Hematopoietic multipotent progenitor cell treated with erythropoietin and hydrocortisone succinate and interleukin-3 and kit ligand, for 4 days (in vitro differentiated cells): ENCODE results near the gene ARL14EPL.
A peak's percentile ranks its signal among the peaks of the same experiment; 100 is the strongest.

ENCODE experiments used
- DNase-seq: peaks from one replicate; pipeline ENCODE4 v3.0.0-alpha.2; 2015

Gene ARL14EPL

DNA sequence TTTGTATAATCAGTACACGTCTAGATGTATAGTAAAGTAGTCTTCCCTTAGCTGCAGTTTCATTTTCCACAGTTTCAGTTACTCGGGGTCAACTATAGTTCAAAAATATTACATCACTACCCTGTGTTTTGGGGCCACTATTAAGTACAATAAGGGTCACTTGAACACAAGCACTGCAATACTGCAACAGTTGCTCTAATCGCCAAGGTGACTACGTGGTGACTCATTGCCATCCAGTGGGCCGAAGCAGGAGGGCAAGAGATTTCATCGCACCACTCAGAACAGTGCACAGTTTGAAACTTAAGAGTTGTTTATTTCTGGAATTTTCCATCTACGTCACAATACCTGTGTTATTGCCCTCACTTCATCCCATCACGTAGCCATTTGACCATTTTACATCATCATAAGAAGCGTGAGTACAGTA lies at the start of gene ARL14EPL:
TSS of gene ARL14EPL (plus strand) at position 379 of the 424 bp plus-strand sequence. CDS start 18,994 bp downstream, outside the sequence.
- DNase-seq: peak; percentile 31

DNA sequence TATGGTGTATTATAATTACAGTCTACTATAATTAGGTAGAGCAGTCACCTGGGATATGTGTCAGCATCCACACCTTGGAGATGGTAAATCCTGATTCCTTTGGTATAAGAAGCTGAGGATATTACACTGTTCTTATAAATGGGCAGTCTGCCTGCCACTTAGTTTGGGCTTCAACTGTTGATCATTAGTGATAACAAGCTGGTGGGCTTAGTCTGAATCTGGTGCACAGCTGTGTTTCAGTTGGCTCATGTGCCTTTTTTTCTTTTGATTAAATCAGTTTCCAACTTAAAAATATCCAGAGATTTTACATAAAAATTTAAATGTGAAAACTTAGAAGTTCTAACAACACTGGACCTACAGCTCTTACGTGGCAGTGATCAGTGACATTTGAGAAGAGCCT lies 48.8 kb upstream of the ARL14EPL start:
- DNase-seq: no peak

DNA sequence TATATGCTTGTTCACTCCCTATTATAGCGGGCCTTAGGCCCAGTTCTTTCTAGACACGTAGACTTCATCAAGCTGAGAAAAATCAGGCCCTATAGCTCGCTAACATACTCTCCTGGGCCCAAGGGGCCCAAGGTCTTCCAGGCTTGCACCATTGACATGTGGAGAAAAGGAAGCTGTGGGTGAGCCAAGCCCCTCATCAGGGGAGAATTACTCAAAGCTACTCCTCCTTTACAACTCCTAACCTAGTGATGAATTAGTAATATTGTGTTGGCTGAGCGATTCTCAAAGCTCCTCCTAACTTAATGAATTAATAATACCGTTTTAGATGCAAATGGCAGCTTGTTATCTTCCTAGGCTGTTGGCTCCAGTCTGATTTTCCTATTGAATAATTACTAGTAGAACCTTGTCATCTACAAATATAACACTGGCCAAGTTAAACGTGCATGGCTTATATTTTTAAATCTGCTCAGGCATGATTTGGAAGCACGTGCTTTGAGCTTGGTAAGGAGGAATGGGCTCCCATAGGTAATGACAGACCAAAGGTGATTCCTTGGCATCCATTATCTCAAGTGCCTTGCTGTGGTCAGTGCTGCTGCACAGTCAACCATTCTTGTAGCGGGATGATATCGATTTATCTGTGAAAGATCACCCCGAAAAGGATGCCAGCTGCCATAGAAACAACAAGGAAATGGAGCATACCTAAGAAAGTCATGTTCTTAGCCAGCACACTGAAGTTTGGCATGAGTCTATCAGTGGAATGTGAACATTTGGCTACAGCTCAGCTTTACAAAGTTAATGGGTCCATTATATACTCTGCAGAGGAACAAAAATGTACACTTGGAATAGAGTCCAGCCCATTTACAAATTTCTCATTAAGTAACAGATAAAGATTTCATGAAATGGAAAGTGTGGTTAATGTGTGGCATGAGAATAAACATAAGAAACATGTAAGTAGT lies 46.2 kb upstream of the ARL14EPL start:
- DNase-seq: no peak

DNA sequence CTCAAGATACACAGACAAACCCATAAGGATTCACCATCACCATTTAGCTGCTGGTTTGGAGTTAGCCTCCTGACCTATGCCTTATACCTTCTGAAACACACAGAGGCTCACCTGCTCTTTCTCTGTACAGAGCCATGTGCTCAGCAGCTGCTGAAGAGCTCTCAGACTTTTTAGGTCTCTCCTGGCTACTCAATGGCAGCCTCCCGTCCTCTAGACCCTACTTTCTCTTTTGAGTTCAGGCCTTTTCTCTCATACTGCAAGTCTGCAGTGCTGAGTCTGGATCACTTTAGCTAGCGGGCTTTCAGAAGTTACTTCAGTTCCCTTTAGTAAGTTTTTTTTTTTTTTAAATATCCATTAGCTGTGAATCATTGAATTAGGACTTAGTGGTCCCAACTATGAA lies 44.3 kb upstream of the ARL14EPL start:
- DNase-seq: no peak

DNA sequence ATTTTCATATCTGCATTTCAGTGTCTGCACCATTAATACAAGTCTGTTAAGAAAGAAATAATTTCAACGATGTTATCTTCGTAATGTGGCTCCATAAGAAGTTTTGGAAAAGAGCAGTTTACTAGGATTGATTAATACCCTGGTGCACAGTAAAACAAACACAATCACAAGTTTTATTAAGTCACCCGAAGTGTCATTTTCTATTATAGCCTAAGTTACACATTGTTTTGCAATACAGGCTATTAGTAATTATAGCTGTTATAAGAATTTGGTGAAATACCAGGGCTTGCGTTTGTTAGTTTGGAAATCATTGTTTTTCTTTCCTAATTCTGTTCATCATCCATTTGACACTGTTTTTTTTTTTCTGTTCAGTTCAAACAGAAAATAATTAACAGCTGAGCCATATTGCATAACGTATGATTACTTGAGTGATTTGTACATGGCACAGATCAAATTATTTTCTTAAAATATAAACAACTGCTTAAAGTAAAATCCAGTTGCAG lies 39.4 kb upstream of the ARL14EPL start:
- no peak for DNase-seq

DNA sequence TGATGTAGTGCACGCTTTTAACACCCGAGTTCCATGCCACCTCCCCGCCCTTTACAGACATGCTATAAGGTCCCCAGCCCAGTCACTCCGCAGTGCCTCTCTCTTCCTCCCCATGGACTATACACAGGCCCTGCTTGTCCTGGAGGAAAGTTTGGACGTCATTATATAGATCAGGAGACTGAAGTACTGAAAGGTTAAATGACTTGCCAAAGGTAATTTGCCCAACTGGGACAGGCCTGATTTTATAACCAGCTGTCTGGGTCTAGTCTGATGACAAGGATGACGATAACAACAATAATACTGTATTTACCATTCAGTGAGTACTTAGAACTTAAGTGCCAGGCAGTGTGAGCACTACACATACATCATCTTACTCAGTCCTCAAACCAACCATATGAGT lies 36.9 kb upstream of the ARL14EPL start:
- no peak for DNase-seq

DNA sequence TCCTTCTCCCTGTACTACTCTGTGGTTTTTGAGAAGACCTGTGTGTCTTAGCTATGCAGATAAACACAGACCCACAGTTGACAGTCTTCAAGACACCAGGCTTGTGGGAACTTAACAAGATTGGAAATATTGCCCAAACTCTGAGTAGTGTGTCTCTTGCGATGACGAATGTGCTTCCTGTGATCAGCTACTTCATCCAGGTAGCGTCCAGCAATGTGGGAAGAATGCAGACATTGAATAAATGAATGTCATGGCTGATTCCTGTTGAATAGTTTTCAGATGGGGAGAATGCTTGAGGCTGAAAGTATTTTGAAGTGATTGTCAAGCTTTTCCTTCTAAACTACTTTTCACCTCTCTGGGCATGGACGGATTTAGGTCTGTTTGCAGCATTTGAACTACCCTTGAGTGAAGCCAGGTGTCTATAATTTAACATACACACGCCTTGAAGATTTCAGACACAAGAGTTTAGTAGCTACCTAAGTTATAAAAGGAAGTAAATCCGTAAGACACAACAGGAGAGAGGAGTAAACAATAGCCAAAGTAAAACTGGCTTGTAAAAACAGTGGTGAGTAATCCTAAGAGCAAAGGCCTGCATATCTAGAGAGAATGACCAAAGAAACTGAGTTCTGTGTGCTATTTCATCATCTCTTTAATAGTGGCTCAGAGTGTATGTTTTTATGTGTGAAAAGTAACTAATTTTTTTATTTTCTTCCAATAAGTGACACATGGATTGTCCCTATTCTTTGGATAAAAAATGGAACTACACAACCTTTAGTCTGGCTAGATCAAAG lies 30.0 kb upstream of the ARL14EPL start:
- DNase-seq: no peak

DNA sequence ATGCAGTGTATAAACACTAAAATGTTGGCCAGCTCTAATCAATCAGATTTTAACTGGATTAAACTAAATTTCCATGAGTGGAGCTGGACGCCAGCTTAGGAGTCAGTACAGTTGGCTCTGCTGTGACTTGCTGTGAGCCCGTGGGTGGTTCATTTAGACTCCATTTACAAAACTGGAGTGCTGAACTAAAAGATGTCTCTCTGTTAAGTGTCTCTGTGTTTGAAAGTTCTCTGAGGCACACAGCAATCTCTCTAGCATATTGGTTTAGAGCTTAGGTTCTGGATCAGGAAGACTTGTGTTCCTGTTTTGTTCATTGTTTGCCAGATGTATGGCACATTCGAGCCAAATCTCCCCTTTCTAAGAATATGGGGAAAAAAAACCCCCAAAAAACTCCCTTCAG lies 28.0 kb upstream of the ARL14EPL start:
- DNase-seq: no peak

DNA sequence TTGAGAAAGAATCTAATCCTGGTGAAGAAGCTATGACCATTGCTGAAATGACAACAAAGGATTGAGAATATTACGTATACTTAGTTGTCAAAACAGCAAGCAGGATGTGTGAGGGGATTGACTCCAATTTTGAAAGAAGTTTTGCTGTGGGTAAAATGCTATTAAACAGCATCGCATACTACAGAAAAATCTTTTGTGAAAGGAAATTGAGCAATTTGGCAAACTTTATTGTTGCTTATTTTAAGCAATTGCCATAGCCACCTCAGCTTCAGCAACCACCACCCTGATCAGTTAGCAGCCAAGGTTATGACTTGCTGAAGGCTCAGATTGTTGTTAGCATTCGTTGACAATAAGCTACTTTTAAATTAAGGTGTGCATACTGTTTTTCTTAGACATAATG lies 22.5 kb upstream of the ARL14EPL start:
- no peak for DNase-seq

DNA sequence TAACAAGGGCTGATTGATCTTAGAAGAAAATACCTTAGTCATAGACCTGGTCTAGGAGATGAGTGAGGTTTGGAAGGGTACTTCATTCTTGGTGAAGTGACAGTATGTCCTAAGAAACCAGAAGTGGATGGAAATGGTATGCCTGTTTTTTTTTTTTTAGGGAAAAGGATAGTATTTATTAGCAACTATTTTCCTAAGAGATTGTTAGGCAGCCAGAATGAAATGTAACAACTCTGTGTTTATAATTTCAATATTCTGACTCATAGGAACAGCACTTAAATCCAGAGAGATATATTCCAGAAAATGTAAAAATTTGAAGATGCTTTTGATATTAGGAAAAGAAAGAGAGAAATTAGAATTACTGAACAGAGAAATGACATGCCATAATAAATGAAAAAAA lies 21.2 kb upstream of the ARL14EPL start:
- DNase-seq: no peak

DNA sequence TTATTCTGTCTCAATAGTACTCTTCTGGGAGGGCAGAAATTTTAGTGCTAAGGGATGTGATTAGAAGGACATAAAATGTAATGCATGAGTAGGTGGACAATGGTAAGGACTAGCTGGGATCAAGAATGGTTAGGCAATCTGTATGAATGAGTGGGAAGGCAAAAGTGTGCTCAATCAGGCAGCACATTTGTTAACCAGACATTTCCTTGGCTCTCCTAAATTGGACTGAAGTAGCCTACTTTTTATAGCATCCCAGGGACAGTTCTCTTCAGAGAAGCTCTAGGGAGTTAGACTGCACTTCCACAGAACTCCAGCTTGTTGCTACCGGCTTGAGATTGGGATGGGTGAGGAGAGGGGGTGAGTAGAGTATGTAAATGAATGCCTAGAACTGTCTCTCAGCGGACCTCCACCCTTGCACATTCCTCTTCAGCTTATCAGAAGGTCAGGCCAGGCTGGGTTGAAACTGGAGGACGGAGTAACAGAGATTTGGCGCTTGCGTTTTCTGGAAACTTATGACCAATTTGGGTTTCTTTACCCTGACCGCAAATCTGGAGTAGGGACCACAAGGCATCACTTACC lies 19.0 kb upstream of the ARL14EPL start:
- no peak for DNase-seq

DNA sequence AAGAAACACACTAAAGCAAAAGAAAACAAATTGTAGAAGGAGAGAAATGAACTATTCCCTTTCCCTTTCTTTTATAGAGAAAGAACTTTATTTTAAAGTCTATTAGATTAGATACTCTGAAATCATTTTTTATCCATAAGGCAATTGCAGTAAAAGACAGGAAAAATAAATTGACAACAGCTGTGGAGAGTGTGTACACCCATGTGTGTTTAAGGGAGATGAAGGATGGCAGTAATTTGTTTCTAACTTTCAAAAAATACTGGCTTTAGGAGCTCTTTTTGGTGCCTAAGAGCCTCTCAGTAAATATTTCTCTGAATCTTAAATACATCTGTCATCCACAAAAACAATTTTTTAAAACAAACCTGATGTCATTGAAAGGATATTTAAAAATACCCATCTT lies 18.3 kb upstream of the ARL14EPL start:
- no peak for DNase-seq

DNA sequence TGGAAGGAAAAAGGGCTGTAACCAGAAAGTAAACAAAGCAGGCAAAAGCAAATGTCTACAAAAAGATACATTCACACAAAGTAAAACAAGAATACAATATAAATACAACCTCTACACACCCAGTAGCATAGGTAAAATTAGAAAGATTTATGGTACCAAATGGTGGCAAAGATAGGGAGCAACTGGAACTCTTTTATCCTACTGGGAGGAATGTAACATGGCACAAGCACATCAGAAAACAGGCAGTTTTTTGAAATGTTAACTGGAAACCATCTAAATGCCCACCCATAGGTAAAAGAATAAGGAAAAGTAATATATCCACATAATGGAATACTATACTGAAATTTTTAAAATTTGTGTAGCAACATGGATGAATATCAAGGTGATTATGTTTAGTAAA lies 8.7 kb upstream of the ARL14EPL start:
- DNase-seq: no peak

DNA sequence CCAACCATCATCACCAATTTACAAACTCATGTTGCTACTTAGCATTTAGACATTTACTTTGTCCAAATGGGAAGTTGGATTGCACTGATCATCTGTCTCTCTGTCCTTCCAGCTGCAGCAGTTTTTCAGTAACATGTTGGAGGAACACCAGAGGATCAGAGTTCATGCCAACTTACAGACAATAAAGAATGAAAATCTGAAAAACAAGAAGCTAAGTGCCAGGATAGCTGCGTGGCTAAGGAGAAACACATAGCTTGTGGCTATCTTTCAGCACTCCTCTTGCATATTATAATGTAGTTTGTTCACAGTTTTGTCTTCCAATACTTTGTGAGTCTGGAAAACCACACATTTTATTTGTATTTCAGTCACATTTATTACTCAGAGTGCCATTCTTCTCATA lies 6.4 kb upstream of the ARL14EPL start:
- DNase-seq: no peak

DNA sequence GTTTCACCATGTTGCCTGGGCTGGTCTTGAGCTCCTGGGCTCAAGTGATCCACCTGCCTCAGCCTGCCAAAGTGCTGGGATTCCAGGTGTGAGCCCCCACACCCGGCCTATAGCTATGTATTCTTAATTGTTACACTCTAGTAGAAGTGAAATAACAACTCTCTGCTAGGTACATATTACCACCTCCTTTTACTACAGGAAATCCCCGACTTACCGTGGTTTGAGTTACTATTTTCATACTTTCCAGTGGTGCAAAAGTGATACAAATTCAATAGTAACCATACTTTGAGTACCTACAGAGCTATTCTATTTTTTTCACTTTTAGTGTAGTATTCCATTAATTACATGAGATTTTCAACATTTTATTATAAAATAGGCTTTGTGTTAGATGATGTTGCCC lies 719 bp downstream of the ARL14EPL start:
- DNase-seq: no peak

DNA sequence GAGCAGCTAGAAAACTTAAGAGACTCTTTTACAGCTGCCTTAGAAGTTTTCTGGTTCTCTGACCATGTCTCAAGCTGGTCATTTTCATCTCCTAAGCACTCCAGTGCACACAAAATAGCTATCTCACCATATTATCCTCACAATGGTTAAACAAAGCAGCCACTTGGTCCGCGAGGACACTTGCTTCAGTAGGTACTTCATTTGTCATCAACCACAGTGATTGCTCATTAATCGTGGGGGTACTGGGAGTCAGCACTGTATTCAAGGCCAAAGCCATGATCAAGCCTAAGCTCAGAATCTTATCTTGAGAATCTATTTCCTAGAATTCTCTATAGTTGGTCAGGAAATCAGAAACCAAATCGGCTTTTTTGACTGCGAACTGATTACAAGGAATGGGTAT lies 2.9 kb downstream of the ARL14EPL start:
- no peak for DNase-seq

DNA sequence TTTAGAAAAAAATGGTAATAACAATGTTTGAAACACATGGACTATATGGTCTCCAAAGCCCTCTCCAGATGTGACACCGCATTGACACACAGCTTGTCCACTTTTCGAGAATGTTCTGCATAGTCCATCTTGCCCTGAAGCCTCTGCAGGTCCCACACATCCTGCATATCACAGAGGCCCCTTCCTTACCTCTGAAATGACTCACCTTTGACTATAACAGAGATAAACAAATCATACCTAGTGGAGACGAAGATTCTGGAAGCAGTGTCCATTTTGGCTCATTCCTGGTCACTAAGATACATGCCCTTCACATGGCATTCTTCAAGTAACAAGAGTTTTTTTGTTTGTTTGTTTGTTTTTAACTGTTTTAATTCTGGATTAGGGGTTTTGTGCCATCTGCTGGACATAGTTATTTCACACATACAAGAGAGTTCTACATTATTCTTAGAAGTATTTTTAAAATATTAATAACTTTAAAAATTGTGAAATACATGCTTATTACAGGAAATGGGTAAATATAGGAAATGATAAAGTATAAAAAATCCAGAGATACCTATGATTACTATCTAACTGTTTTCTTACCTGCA lies 5.1 kb downstream of the ARL14EPL start:
- DNase-seq: no peak

DNA sequence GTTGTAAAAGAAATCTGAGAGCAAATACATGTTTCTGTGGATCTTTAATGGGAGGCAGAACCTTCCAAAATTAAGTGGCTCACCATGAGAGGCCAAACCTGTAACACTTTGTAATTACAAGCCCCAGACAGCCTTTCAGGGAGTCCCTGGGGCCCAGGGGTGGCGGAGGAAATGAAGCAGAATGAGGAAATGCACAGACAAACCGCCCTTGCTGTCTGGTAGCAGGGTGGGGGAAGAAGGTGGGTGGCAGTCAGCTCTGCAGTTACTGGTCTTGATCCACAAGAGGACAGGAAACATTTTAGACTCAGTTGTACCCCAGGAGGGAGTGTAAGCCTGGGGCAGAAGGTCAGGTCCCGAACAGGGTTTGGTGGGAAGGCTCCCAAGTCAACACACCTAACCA lies 6.5 kb downstream of the ARL14EPL start:
- peak; percentile 67 for DNase-seq

DNA sequence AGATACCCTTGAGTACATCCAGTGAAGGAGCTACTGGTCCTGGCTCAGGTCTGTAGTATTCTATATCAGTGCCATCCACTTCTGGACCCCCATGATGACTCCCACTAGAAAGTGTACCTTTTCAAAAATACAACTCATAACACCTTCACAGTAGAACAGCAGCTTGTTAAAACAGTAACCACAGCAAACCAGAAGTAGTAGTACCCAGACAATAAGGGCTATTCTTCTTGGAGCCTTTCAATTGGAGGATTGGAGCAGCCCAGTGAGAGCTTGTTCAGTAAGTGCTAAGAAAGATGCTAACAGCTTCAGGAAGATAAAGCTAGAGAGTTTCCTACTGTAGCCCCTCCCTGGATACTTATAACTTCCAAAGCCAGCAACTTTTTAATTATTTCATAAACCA lies 10.1 kb downstream of the ARL14EPL start:
- DNase-seq: no peak

DNA sequence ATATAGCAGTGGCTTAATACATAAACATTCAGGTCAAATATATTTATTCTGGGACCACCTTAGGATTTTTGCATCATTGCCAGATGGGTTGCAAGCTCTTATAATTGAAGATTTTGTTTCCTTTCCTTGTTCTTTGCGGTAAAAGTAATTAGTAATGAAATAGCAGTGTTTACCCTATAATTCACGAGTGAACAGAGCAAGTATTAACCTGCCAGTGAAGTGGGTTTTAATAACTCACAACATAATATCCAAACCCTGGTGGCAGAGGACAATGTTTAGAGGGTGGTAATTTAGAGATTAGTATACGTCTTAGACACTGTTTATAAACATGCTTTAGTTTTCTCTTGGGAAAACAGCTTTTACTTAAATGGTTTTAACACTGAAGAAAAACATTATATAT lies 11.8 kb downstream of the ARL14EPL start:
- DNase-seq: no peak

DNA sequence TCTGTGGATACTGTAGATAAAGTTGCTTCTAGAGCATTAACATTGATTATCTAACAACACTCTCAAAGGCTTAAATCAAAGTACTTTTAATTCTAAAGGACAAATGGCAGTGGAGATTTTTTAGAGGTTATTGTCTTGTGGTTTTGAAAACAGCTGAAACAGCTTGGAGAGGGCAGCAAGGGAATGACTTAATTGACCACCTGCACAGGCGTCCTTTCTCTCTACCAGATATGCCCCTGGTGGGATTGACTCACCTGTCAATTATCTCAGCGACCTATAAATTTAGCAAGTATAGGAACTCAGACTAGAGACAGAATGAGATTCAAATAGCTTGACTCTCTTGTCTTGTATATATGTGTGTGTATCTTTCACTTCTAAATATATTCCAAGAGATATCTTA lies 13.5 kb downstream of the ARL14EPL start:
- DNase-seq: no peak

DNA sequence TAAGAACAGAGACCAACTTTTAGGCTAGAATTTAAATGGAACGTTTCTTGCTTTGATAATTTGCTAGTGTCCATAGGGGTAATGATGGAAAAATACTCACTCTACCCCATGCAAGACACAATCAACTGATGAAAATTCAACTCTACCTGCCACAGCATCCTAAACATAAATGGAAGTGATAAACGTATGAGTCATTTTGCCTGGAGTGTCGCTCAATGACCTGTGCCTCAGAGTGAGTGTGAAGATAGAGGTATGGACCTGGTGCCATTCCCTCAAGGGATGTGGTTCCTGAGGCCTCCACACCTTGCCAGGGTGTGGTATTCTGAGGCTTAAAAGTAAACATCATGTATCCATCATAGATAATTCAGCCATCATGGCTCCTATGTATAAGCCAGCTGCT lies 14.0 kb downstream of the ARL14EPL start:
- DNase-seq: no peak

DNA sequence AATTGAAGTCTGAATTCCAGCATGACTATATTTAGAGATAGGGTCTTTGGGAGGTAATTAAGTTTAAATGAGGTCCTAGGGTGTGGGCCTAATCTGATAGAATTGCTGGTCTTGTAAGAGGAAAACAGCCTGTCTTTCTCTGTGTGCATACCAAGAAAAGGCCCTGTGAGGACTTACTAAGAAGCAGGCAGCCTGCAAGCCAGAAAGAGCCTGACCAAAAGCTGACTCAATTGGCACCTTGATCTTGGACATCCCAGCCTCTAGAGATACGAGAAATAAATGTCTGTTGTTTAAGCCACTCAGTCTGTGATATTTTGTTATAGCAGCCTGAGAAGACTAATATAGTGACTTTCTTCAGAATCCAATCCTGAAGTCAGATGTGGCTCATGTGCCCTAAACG lies 14.6 kb downstream of the ARL14EPL start:
- no peak for DNase-seq
